Cardiac fibroblast (primary cell): ENCODE measurements around the gene TOM1.
A peak's percentile ranks its signal among the peaks of the same experiment; 100 is the strongest.

ENCODE experiments used
- DNase-seq, 2 donors: peaks; one replicate each; pipeline versions ENCODE4 v3.0.0 to v3.0.0-alpha.2; 2010; ENCODE audit warnings: low read depth in 2 of 2
- H3K4me3 ChIP-seq, 2 donors: replicated peaks in 1 of 2; 1 replicate in 1 of 2; 2 replicates in 1 of 2; pipeline ENCODE4 v1.5.1; 2011; ENCODE audit warnings: low read depth in 2 of 2, low read length in 2 of 2, mild to moderate bottlenecking in 2 of 2, moderate library complexity in 1 of 2
- CTCF ChIP-seq: IDR thresholded peaks from one replicate; pipeline ENCODE4 v1.5.1; 2011; ENCODE audit warnings: low read depth, mild to moderate bottlenecking, low read length, inconsistent platforms

TOM1 gene

GRCh38 chr22:35369996-35370395, 70.3 kb downstream of the TOM1 start:
- no peak for DNase-seq
- TF ChIP-seq CTCF, result no peak
- H3K4me3 ChIP-seq, result no peak overlapping the region

GRCh38 chr22:35373781-35374180, 74.1 kb downstream of the TOM1 start:
- DNase-seq, result no peak
- no peak overlapping the region for H3K4me3 ChIP-seq
- no peak for TF ChIP-seq CTCF

GRCh38 chr22:35375031-35375430, 75.3 kb downstream of the TOM1 start:
- peak in 1 of 2 donors; percentile 50 for DNase-seq
- no peak overlapping the region for H3K4me3 ChIP-seq
- TF ChIP-seq CTCF, result no peak

GRCh38 chr22:35375526-35375925, 75.8 kb downstream of the TOM1 start:
- no peak overlapping the region for H3K4me3 ChIP-seq
- no peak for DNase-seq
- no peak for TF ChIP-seq CTCF

GRCh38 chr22:35376728-35377472, 77.2 kb downstream of the TOM1 start:
- peak; percentile 99 to 100 for DNase-seq
- no peak for TF ChIP-seq CTCF
- H3K4me3 ChIP-seq, result no peak overlapping the region

GRCh38 chr22:35377735-35378134, 78.0 kb downstream of the TOM1 start:
- H3K4me3 ChIP-seq, result no peak overlapping the region
- no peak for TF ChIP-seq CTCF
- DNase-seq, result no peak

GRCh38 chr22:35378621-35379020, 78.9 kb downstream of the TOM1 start:
- no peak overlapping the region for H3K4me3 ChIP-seq
- TF ChIP-seq CTCF, result no peak
- no peak for DNase-seq
